Measurements from ENCODE around the gene GPR132. TPM values are rescaled to one million over a fixed set of nuclear protein-coding genes. Genes with fewer than 3 reads are reported as not detected.
"Not testable (repeated sequence)": the region's sequence is repeated elsewhere in the genome, so short reads cannot be mapped to it uniquely, and the experiment has no call there.

The GPR132 gene
- total and polyA plus RNA-seq, 9 of the 15 experiments (the other 6 are each of a cell fraction or from before 2014, with no cell fraction given): 0.01 to 1.1 (median 0.25) TPM; not detected in 1

DNA sequence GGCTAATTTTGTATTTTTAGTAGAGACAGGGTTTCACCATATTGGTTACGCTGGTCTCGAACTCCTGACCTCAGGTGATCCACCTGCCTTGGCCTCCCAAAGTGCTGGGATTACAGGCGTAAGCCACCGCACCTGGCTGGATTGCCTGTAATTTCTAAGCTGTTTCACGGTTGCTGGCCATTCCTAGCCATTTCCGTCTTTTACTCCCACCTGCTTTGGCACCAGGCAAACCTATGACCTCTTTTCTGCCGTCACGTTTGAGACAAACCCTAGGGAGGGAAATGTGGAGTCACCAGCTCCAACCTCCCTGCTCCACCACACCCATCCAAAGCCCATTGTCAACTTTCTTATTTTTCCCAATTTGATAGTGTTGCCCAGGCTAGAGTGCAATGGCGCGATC lies 1.2 kb downstream of the GPR132 start:
- DNase-seq (ENCODE audit: extremely low read depth in 1 of 4, low spot score in 3 of 4): no peak
- Histone ChIP-seq H3K9ac (ENCODE audit: insufficient read depth in 1 of 2, low read depth in 2 of 2, low read length in 2 of 2) (no peak overlapping the region), H4K20me1 (replicated peaks; ENCODE audit: control insufficient read depth, insufficient read depth, low read length) (no peaks in the 10 kb centered on the region), H3K4me1 (replicated peaks in 1 of 2; ENCODE audit: control insufficient read depth in 2 of 2, insufficient read depth in 2 of 2, low read length in 2 of 2) (peaks cover 0 to 56% of the 10 kb centered on the region in 2 experiments; a peak in 3 of 5 replicates), H3K9me1 (ENCODE audit: control insufficient read depth, insufficient read depth, low read length) (no peaks in the 10 kb centered on the region), H3K9me3 (replicated peaks; ENCODE audit: control insufficient read depth, insufficient read depth, low read depth, low read length) (no peaks in the 10 kb centered on the region), H2AFZ (ENCODE audit: low read depth, low read length) (no peak overlapping the region), H3K27me3 (ENCODE audit: control insufficient read depth in 2 of 2, insufficient read depth in 2 of 2, low read length in 2 of 2) (no peaks in the 10 kb centered on the region), H3K4me2 (ENCODE audit: insufficient read depth, low read length) (no peak overlapping the region), H3K79me2 (ENCODE audit: control insufficient read depth, insufficient read depth, low read length) (no peaks in the 10 kb centered on the region), H3K27ac (ENCODE audit: extremely low read depth, low read depth, low read length) (no peak overlapping the region), H3K36me3 (ENCODE audit: control insufficient read depth, insufficient read depth, low read length) (no peaks in the 10 kb centered on the region), H3K4me3 (no peak overlapping the region)
- no peak for FAIRE-seq
- ChIA-PET CTCF (ENCODE audit: low intra/inter-chr PET ratio) (no interaction called here), POLR2A (interaction anchor here (0.6 to 3.5 kb wide), 3 partner anchors 10 to 118 kb away, joined by 3 to 12 read pairs (median 3); no protein-coding TSS in a partner anchor)
- TF ChIP-seq SUPT5H (IDR thresholded peaks at IDR 0.05) (no peak), GABPB2 (CRISPR knock-in tag; conservative IDR thresholded peaks at IDR 0.05) (no peak)
- ATAC-seq: no peak
- no TSS peak for BruUV-seq (replicated peaks)
- 50% methylated on average over 5 of the region's 10 CpGs for WGBS (ENCODE audit: insufficient coverage, low coverage, missing lambda C conversion rate)
- intact Hi-C loops (cut with micrococcal nuclease): no loop called here
- in situ Hi-C loops (cut with MboI): no loop called here

DNA sequence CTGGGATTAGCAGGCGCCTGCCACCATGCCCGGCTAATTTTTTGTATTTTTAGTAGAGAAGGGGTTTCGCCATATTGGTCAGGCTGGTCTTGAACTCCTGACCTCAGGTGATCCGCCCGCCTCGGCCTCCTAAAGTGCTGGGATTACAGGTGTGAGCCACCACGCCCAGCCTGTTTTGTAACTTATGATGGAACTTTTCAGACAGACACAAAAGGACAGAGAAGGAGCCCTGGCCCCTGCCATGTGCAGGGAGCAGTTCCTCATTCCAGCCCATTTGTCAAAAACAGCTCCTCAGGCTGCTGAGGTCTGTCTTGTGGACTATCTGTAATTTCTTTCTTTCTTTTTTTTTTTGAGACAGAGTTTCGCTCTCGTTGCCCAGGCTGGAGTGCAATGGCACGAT lies 1.7 kb downstream of the GPR132 start:
- BruUV-seq (replicated peaks); intact Hi-C loops (cut with micrococcal nuclease); H3K4me3 ChIP-seq: not testable (repeated sequence)

More for the DNA sequence above, 1.7 kb downstream of the GPR132 start:
- H3K27me3 ChIP-seq (ENCODE audit: control insufficient read depth in 2 of 2, insufficient read depth in 2 of 2, low read length in 2 of 2); H3K9ac ChIP-seq (ENCODE audit: insufficient read depth in 1 of 2, low read depth in 2 of 2, low read length in 2 of 2); ATAC-seq; H3K27ac ChIP-seq (ENCODE audit: extremely low read depth, low read depth, low read length); H2AFZ ChIP-seq (ENCODE audit: low read depth, low read length); H3K79me2 ChIP-seq (ENCODE audit: control insufficient read depth, insufficient read depth, low read length); DNase-seq (ENCODE audit: extremely low read depth in 1 of 4, low spot score in 3 of 4); H3K9me1 ChIP-seq (ENCODE audit: control insufficient read depth, insufficient read depth, low read length); H4K20me1 ChIP-seq (replicated peaks; ENCODE audit: control insufficient read depth, insufficient read depth, low read length); H3K4me2 ChIP-seq (ENCODE audit: insufficient read depth, low read length); H3K36me3 ChIP-seq (ENCODE audit: control insufficient read depth, insufficient read depth, low read length); FAIRE-seq; H3K9me3 ChIP-seq (replicated peaks; ENCODE audit: control insufficient read depth, insufficient read depth, low read depth, low read length); in situ Hi-C loops (cut with MboI): not testable (repeated sequence)
- CTCF ChIA-PET (ENCODE audit: low intra/inter-chr PET ratio): interaction anchor here (0.6 kb wide), 1 partner anchor 11 kb away, joined by 5 read pairs; no protein-coding TSS in a partner anchor
- WGBS (ENCODE audit: insufficient coverage, low coverage, missing lambda C conversion rate): 53% methylated on average over 5 of the region's 10 CpGs
- TF ChIP-seq SPI1 (IDR thresholded peaks at IDR 0.05; ENCODE audit: borderline replicate concordance, low read depth, low read length): peak; percentile 77; the same call in 1 of the 2 replicates
- peaks cover 0 to 59% of the 10 kb centered on the region in 2 experiments; a peak in 3 of 5 replicates for H3K4me1 ChIP-seq (replicated peaks in 1 of 2; ENCODE audit: control insufficient read depth in 2 of 2, insufficient read depth in 2 of 2, low read length in 2 of 2)
- POLR2A ChIA-PET: interaction anchor here (0.6 to 3.5 kb wide), 3 partner anchors 10 to 101 kb away, joined by 3 to 12 read pairs (median 4); no protein-coding TSS in a partner anchor

Measured in K562 (cell line).